ENCODE measurements around the gene DGCR2.

DNA sequence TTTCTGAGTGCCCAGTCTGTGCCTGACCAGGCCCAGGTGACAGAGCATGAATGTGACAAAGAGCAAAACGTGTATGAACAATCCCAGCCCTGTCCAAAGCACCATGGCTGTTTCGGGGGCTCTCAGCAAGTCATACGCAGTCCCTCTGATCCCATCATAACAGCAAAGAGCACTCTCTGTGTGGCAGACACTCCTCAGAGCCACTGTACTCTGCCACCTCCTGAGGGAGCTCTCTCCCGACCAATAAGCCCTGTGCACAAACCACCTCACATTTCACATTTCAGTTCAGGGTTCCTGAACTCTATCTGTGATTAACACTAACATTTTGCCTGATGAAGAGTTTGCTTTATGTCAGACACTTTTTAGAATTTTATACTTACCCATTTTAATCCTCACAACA lies 6.6 kb downstream of the DGCR2 start:
- TF ChIP-seq, protein P1, sequence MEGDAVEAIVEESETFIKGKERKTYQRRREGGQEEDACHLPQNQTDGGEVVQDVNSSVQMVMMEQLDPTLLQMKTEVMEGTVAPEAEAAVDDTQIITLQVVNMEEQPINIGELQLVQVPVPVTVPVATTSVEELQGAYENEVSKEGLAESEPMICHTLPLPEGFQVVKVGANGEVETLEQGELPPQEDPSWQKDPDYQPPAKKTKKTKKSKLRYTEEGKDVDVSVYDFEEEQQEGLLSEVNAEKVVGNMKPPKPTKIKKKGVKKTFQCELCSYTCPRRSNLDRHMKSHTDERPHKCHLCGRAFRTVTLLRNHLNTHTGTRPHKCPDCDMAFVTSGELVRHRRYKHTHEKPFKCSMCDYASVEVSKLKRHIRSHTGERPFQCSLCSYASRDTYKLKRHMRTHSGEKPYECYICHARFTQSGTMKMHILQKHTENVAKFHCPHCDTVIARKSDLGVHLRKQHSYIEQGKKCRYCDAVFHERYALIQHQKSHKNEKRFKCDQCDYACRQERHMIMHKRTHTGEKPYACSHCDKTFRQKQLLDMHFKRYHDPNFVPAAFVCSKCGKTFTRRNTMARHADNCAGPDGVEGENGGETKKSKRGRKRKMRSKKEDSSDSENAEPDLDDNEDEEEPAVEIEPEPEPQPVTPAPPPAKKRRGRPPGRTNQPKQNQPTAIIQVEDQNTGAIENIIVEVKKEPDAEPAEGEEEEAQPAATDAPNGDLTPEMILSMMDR (IDR thresholded peaks at IDR 0.05; ENCODE audit: low read length), result no peak
- TF ChIP-seq EZH2 (optimal IDR thresholded peaks at IDR 0.05; ENCODE audit: low read depth, low read length), result no peak
